ENCODE results near the gene LRRC36.
A peak's percentile ranks its signal among the peaks of the same experiment; 100 is the strongest.
"Not testable (repeated sequence)": the region's sequence is repeated elsewhere in the genome, so short reads cannot be mapped to it uniquely, and the experiment has no call there.

Gene LRRC36

GRCh38 chr16:67349172-67349571, 22.6 kb downstream of the LRRC36 start:
- peak; percentile 34 for DNase-seq

GRCh38 chr16:67350324-67350723, 23.7 kb downstream of the LRRC36 start:
- no peak for DNase-seq

- DNase-seq, result not testable (repeated sequence)
Measured at GRCh38 chr16:67352463-67352862, 25.8 kb downstream of the LRRC36 start.

- no peak for DNase-seq
Measured at GRCh38 chr16:67356396-67356795, 29.8 kb downstream of the LRRC36 start.

GRCh38 chr16:67357561-67357960, 30.9 kb downstream of the LRRC36 start:
- no peak for DNase-seq

DNA sequence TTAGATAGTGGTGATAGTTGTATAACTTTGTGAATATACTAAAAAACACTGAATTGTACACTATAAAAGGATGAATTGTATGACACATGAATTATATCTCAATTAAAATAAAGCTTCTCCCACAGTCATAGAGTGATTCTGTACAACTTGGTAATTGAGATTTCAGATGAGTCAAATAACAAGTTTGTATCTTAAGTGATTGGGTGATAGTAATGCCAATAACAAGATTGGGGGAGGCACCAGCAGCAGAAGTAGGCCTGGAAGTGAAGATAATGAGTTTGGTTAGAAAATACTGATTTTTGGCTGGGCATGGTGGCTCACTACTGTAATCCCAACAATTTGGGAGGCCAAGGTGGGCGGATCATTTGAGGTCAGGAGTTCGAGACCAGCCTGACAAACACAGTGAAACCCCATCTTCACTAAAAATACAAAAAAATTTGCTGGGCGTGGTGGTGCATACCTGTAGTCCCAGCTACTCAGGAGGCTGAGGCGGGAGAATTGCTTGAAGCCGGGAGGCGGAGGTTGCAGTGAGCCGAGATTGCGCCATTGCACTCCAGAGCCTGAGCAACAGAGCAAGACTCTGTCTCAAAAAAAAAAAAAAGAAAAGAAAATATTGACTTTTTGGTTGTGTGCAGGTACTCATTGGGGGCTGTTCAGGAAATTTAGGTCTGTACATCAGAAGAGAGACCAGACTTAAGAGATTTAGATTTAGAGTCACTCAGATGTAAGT, 33.1 kb downstream of the LRRC36 start:
- not testable (repeated sequence) for DNase-seq

DNA sequence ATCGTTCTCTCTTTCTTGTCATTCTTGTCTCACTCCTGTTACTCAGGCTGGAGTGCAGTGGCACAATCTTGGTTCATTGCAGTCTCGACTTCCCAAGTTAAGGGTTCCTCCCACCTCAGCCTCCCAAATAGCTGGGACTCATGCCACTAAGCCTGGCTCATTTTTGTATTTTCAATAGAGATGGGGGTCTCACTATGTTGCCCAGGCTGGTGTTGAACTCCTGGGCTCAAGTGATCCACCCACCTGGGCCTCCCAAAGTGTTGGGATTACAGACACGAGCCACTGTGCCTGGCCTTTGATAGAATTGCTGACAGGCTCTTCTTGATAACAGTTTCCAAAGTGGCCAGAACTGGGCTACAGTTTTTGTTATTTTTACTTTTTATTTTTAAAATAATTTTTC, 34.4 kb downstream of the LRRC36 start:
- DNase-seq, result no peak

GRCh38 chr16:67364600-67365235, 38.1 kb downstream of the LRRC36 start:
- no peak for DNase-seq

DNA sequence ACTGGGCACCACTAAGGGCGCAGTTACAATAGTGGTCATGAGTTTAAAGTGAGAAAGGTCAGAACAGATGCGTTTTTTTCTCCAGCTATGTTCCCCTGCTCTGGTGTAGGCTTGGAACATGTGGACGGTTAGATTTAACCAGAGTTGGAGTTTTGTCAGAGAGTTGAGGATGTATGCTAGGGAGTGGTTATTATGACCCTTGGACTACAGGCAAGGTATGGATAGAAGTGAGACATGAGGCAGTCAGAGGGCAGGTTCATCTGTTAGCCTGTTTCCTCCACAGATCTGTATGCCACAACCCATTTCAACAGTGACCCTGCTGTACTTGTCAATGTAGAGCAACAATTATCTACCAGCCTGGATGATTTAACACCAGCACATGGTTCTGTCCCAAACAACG, 44.0 kb downstream of the LRRC36 start:
- no peak for DNase-seq

GRCh38 chr16:67372664-67373063, 46.0 kb downstream of the LRRC36 start:
- peak; percentile 28 for DNase-seq

GRCh38 chr16:67376012-67376411, 49.4 kb downstream of the LRRC36 start:
- not testable (repeated sequence) for DNase-seq

DNA sequence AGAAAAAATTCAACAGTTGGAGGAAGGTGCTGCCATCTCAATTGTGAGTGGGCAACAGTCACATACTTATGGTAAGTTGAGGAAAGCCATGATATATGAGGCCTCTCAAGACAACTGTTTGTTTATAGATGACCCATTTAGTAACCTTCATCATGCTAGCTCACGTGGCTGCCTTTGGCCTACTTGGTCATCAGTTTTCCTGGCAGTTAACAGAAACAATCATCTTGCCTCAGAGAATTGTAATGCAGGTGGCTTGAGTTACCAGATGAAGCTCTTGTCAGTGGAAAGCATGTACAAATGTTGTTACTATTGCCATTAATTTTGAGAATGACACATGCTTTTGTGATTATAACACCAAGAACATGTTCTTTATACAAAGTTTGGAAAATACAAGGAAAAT, 52.0 kb downstream of the LRRC36 start:
- DNase-seq, result no peak

DNA sequence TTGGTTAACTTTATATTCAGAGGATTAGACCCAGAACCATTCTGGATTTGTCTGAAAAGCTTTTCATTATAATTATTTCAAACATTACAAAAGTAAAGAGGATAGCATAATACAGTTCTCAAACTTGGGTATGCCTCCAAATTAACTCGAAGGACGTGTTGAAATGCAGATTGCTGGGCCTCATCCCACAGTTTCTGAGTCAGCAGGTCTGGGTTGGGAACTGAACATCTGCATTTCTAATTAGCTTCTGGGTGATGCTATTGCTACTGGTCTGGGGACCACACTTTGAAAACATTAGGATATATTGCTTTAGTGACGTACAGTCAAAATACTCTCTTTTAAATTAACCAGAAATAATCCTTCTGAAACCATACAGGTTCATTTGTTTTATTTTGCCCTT, 56.7 kb downstream of the LRRC36 start:
- no peak for DNase-seq

GRCh38 chr16:67384778-67385510, 58.3 kb downstream of the LRRC36 start:
- DNase-seq, result no peak

DNA sequence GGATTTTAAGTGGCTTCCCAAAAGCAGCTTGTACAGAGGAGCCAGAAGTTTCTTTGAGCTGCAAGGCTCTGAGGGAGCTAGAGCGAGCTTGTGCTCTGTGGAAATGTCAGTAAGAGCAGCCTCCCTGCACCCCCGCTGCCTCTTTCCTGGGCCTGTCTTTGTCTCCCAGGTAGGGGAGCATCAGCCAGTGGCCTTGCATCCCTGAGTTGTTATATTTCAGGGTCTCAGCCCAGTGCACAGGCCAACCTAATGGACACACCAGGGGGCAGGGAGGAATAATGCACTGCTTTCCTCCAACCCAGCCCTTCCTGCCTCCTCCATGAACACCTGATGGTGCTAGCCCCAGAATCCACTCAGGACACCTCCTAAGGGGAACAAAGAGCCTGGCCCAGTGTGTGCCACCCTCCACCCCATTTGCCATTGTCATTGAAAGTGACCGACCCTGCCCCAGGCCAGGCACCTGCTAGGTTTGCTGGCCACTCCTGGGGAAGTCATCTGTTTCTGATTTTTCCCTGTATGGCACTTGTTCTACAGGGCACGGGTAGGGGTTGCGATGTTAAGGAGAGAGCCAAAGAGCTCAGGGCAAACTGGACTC, 60.3 kb downstream of the LRRC36 start:
- no peak for DNase-seq

DNA sequence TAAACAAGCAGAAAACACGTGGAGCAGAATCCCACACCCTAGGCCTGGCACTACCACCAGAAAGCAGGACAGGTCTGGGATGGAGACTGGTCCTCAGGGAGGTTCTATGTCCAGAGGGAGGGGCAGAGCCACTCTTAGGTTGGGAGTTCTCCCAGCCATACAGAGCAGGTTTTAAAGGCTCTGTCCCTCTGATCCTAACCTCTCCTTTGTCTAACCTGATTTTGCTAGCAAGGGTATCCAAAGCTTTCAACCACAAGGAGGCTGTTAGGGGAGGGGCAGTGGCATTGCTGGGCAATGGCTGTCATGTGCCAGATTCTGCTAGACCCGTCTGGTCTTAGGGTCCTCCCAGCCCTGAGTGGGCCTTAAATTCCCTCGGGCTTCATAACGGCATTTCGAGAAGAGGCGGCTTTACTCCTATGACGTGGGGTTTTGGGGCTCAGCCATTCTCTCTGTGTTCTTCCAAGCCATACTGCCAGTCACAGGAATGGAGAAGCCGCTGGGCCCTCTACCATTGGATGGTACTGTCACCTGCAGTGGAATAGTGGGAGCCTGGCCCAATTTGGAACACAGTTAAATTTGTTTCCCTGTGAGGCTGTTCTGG, 61.0 kb downstream of the LRRC36 start:
- no peak for DNase-seq

GRCh38 chr16:67388191-67388590, 61.6 kb downstream of the LRRC36 start:
- no peak for DNase-seq

DNA sequence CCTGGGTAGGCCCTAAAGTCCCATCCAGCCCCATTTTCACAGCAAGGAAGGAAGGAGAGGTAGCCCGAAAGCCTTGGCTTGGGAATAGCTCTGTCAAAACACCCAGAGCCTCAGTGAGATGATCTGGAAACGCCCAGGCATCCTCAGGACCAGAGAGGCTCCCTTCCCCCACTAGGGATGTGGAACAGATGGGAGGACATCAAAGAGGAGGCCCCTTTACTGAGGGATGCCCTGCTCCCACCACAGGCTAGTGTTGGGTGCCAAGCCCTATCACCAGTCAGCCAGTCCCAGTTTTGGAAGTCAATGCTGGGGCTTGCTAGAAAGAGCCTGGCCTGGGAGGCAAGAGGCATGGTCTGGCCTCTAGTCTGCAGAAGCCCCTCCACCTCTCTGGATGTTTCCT, 62.0 kb downstream of the LRRC36 start:
- DNase-seq, result no peak

DNA sequence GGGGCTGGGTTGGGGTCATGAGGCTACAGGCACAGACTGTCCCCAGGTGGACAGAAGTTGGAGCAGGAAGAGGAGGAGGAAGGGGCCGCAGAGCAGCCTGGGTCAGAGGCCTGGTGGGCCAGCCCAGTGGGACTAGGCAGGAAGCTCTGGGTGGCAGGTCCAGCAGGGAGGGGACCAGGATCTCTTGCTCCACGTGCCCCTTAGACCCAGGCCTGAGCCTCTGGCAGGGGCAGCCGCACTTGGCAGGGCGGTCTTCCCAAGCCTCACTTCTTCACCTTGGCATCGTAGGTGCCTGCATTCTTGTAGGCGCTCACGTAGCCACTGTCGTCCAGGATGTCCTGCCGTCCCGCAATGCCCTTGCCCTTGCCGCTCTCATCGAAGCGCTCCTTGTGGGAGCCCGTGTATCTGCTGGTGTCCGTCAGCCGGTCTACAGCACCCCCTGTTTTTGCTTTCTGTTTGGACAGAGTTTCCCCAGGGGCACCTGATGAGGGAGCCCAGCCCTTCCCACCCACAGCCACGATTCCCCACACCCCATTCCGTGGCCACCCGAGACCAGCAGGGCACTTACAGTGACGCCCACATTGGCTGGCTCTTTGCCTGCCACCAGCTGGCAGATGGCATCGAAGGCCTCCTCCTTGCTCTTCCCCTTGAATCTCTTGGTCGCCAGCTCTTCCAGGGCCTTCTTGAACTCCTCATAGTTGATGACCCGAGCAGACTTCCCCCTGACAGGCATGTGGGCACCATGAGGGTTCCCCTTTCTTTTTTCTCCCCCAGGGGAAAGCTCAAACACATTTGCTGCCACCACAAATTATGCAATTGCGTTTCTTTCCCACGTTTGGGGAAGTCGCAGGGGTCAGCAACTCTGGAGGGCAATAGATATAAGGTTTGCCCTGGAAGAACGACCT, 63.5 kb downstream of the LRRC36 start:
- DNase-seq, result no peak

DNA sequence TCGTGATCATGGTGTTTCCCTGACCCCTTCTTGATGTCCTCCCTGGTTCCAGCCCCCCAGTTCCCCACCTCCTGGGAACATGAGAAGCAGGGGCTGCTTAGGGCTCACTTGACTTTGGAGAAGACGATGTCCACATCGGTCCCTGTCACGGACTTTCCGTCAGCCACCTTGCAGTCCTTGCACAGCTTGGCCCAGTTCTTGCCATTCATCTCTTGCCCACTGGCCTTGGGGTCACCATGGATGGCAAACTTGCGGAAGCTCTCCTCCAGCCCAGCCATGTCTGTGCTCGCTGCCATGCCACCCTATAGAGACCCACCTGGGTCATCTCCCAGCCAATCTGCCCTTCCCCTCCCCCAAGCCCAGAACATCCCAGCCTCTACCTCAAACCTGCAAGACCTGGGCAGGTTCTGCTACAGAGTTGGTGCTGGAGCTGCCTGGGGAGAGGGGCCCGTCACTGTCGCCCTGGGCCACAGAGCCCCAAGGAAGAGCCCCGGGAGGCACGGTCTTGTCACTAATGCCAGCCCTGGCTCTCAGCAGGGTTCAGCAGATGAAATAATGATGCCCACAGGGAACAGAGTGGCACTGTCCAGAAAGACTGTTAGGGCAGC, 64.3 kb downstream of the LRRC36 start:
- DNase-seq, result no peak

- DNase-seq, result no peak
Measured at GRCh38 chr16:67391424-67392300, 65.0 kb downstream of the LRRC36 start.

All from fibroblast of skin of right quadriceps (primary cell).